Brain microvascular endothelial cell (primary cell): ENCODE measurements around the gene KISS1R.
"Not testable (repeated sequence)": the region's sequence is repeated elsewhere in the genome, so short reads cannot be mapped to it uniquely, and the experiment has no call there.

ENCODE experiments used
- DNase-seq: peaks from one replicate; pipeline ENCODE4 v3.0.0-alpha.2; 2020
- H3K27ac ChIP-seq: fragments of 250-450 bp; sonication (Bioruptor Pico); 2 replicates; pipeline ENCODE4 v1.5.1; 2020; ENCODE audit warnings: mild to moderate bottlenecking, moderate library complexity
- H3K27me3 ChIP-seq: fragments of 250-450 bp; sonication (Bioruptor Pico); replicated peaks from 2 replicates; pipeline ENCODE4 v1.5.1; 2020; ENCODE audit warnings: mild to moderate bottlenecking
- H3K36me3 ChIP-seq: fragments of 250-450 bp; sonication (Bioruptor Pico); replicated peaks from 2 replicates; pipeline ENCODE4 v1.5.1; 2020; ENCODE audit warnings: mild to moderate bottlenecking
- H3K4me3 ChIP-seq: 2 replicates; pipeline ENCODE4 v1.5.1; 2011; ENCODE audit warnings: low read depth, mild to moderate bottlenecking, control low read depth, low read length, moderate library complexity
- in situ Hi-C: cut with HindIII; loops from 2 replicates; pipeline ENCODE4 v1.10.0; 2017; ENCODE audit warnings: low sequenced_read_pairs, low pct_ligation_motif_present
- TF ChIP-seq, protein P1 (sequence below): IDR thresholded peaks from 2 replicates; pipeline ENCODE4 v1.5.1; 2011; ENCODE audit warnings: low read depth, mild to moderate bottlenecking, moderate library complexity, low read length, control low read depth, inconsistent platforms; ENCODE audit errors: missing control alignments

The KISS1R gene

DNA sequence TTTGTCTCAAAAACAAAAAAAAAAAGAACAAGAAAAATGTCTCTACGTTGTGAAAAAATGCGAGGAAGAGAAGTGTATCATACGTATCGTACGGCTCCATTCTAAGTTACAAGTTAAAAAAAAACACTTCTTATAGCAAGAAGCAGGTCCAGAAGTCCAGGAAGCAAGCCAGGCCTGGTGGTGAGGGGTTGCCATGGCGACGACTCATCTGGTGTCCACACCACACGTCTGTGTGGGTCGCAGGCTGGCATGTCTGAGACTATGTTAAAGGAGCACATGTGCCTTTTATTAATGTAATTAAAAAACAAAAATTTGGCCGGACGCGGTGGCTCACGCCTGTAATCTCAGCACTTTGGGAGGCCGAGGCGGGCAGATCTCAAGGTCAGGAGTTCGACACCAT is 30.1 kb upstream of the KISS1R start:
- peak; percentile 22 for DNase-seq
- in situ Hi-C loops = no loop called here

DNA sequence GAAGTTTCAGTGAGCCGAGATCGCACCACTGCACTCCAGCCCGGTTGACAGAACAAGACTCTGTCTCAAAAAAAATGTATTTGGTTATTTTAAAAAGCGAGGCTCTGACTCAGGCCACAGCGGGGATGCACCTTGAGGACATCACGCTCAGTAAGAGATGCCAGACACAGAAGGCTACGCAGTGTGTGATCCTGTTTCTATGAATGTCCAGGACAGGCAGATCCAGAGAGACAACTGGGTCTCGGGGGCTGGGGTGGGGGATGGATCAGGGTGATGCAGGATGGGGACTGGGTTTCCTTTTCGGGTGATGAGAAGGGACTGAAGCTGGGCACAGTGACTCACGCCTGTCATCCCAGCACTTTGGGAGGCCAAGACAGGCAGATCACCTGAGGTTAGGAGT is 29.5 kb upstream of the KISS1R start:
- DNase-seq = no peak
- H3K36me3 ChIP-seq = peaks cover 62% of the 10 kb centered on the region
- H3K4me3 ChIP-seq = no peak overlapping the region
- no peaks in the 10 kb centered on the region for H3K27me3 ChIP-seq
- in situ Hi-C loops = no loop called here
- no peak overlapping the region for H3K27ac ChIP-seq
- TF ChIP-seq, protein P1, sequence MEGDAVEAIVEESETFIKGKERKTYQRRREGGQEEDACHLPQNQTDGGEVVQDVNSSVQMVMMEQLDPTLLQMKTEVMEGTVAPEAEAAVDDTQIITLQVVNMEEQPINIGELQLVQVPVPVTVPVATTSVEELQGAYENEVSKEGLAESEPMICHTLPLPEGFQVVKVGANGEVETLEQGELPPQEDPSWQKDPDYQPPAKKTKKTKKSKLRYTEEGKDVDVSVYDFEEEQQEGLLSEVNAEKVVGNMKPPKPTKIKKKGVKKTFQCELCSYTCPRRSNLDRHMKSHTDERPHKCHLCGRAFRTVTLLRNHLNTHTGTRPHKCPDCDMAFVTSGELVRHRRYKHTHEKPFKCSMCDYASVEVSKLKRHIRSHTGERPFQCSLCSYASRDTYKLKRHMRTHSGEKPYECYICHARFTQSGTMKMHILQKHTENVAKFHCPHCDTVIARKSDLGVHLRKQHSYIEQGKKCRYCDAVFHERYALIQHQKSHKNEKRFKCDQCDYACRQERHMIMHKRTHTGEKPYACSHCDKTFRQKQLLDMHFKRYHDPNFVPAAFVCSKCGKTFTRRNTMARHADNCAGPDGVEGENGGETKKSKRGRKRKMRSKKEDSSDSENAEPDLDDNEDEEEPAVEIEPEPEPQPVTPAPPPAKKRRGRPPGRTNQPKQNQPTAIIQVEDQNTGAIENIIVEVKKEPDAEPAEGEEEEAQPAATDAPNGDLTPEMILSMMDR = no peak

More for the DNA sequence above, 30.1 kb upstream of the KISS1R start:
- H3K27me3 ChIP-seq = no peaks in the 10 kb centered on the region
- peaks cover 66% of the 10 kb centered on the region for H3K36me3 ChIP-seq
- H3K27ac ChIP-seq = no peak overlapping the region
- no peak overlapping the region for H3K4me3 ChIP-seq
- TF ChIP-seq, protein P1 = no peak

DNA sequence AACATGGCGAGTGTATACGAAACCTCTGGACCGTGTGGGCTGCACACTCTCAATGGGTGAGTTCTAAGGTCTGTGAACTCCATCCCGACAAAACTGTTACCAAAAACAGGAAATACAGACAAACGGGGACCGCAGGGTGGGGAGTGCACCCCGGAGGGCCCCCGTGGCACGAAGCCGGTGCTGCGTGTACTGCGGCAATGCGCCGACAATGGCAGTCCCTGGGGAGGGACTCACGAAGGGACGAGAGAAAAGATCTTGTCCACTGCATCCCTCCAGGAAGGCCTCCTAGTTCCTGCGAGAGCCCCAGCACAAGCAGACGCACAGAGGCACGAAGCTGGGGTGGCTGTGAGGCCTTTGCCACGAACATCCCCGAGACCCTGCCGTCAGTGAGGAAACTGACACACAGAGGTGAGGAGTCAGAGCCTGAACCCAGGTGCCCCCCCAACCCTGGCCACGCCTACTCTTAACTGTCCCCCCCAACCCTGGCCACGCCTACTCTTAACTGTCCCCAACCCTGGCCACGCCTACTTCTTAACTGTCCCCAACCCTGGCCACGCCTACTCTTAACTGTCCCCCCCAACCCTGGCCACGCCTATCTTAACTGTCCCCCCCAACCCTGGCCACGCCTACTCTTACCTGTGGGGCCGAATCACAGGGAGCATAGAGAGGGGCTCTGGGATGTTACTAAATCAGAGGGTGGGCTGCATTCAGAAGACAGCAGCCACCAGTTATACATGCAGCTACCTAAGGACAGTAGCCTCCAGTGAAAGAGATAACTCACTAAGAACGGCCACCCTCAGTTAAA is 28.4 kb upstream of the KISS1R start:
- H3K4me3 ChIP-seq = no peak overlapping the region
- no peak for DNase-seq
- H3K27me3 ChIP-seq = no peaks in the 10 kb centered on the region
- in situ Hi-C loops = no loop called here
- TF ChIP-seq, protein P1 = no peak
- H3K36me3 ChIP-seq = peaks cover 55% of the 10 kb centered on the region
- H3K27ac ChIP-seq = no peak overlapping the region

- in situ Hi-C loops = no loop called here
- Histone ChIP-seq H3K36me3 (peaks cover 47% of the 10 kb centered on the region), H3K27me3 (no peaks in the 10 kb centered on the region), H3K4me3 (no peak overlapping the region), H3K27ac (no peak overlapping the region)
- DNase-seq = no peak
- TF ChIP-seq, protein P1 = no peak
Observed at GRCh38 chr19:889662-890295, 27.4 kb upstream of the KISS1R start.

DNA sequence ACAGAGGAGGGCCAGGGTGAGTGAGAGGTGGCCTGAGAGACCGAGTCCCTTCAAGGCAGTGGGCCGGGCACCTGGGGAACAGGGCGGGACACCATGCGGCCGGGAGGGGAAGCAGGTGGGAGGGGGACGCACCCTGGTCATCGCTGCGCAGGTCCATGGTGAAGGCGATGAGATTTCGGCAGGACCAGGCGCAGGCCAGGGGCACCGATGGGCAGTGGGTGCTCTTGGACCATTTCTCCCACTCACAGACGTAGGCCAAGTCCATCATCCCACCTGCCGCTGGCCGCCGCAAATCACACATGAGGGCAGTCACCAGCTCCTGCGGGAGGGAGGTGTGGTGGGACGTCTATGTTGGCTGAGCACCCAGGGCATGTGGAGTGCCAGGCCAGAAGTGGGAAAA is 26.3 kb upstream of the KISS1R start:
- DNase-seq = no peak
- H3K27me3 ChIP-seq = no peaks in the 10 kb centered on the region
- H3K27ac ChIP-seq = no peak overlapping the region
- peaks cover 37% of the 10 kb centered on the region for H3K36me3 ChIP-seq
- TF ChIP-seq, protein P1 = no peak
- in situ Hi-C loops = no loop called here
- H3K4me3 ChIP-seq = no peak overlapping the region

- Histone ChIP-seq H3K36me3 (peaks cover 32% of the 10 kb centered on the region), H3K4me3 (peak overlapping the region; percentile 79)
- DNase-seq, in situ Hi-C loops, H3K27me3 ChIP-seq, H3K27ac ChIP-seq: not testable (repeated sequence)
Observed at GRCh38 chr19:891421-892200, 25.5 kb upstream of the KISS1R start.
